RWPE2 (cell line): ENCODE data around the gene LCN10.
A peak's percentile ranks its signal among the peaks of the same experiment; 100 is the strongest.

Source experiments
- ATAC-seq: fragments of 200-7000 bp; cut with Tn5 transposase; 3 replicates; pipeline ENCODE4 v1.9.1; 2021; ENCODE audit warnings: low read depth
- DNase-seq: peaks from one replicate; pipeline ENCODE4 v3.0.0-alpha.2; 2020; ENCODE audit warnings: low spot score
- H3K27ac ChIP-seq: fragments of 450-650 bp; 2 replicates; pipeline ENCODE4 v1.5.1; 2017; ENCODE audit warnings: mild to moderate bottlenecking; ENCODE audit not compliant: poor library complexity, severe bottlenecking
- H3K27me3 ChIP-seq: fragments of 250-450 bp; sonication (Bioruptor Pico); 2 replicates; pipeline ENCODE4 v1.5.1; 2021; ENCODE audit warnings: mild to moderate bottlenecking, moderate library complexity; ENCODE audit not compliant: insufficient read depth, poor library complexity, severe bottlenecking
- H3K36me3 ChIP-seq: fragments of 250-450 bp; sonication (Bioruptor Pico); 2 replicates; pipeline ENCODE4 v1.5.1; 2020; ENCODE audit warnings: low read depth, mild to moderate bottlenecking, moderate library complexity
- H3K4me1 ChIP-seq: fragments of 250-450 bp; sonication (Bioruptor Pico); 2 replicates; pipeline ENCODE4 v1.5.1; 2021; ENCODE audit warnings: mild to moderate bottlenecking, moderate library complexity; ENCODE audit not compliant: insufficient read depth, poor library complexity, severe bottlenecking
- H3K4me3 ChIP-seq: fragments of 250-450 bp; sonication (Bioruptor Pico); 2 replicates; pipeline ENCODE4 v1.5.1; 2021; ENCODE audit warnings: mild to moderate bottlenecking, moderate library complexity; ENCODE audit not compliant: severe bottlenecking
- H3K9me3 ChIP-seq: fragments of 250-450 bp; sonication (Bioruptor Pico); 2 replicates; pipeline ENCODE4 v1.5.1; 2021; ENCODE audit warnings: mild to moderate bottlenecking, moderate library complexity; ENCODE audit not compliant: severe bottlenecking
- TF ChIP-seq, protein P1 (sequence below): fragments of 450-650 bp; IDR thresholded peaks from one replicate; pipeline ENCODE4 v1.5.1; 2017; ENCODE audit warnings: mild to moderate bottlenecking, moderate library complexity; ENCODE audit not compliant: poor library complexity, severe bottlenecking

LCN10 gene

GRCh38 chr9:136775191-136775590 lies 32.5 kb upstream of the LCN10 start:
- DNase-seq (peak; percentile 38), ATAC-seq (no peak)
- Histone ChIP-seq H3K27ac (no peak overlapping the region), H3K9me3 (no peaks in the 10 kb centered on the region), H3K4me1 (no peaks in the 10 kb centered on the region), H3K4me3 (no peak overlapping the region), H3K36me3 (no peaks in the 10 kb centered on the region), H3K27me3 (peaks cover 3% of the 10 kb centered on the region)
- TF ChIP-seq, protein P1, sequence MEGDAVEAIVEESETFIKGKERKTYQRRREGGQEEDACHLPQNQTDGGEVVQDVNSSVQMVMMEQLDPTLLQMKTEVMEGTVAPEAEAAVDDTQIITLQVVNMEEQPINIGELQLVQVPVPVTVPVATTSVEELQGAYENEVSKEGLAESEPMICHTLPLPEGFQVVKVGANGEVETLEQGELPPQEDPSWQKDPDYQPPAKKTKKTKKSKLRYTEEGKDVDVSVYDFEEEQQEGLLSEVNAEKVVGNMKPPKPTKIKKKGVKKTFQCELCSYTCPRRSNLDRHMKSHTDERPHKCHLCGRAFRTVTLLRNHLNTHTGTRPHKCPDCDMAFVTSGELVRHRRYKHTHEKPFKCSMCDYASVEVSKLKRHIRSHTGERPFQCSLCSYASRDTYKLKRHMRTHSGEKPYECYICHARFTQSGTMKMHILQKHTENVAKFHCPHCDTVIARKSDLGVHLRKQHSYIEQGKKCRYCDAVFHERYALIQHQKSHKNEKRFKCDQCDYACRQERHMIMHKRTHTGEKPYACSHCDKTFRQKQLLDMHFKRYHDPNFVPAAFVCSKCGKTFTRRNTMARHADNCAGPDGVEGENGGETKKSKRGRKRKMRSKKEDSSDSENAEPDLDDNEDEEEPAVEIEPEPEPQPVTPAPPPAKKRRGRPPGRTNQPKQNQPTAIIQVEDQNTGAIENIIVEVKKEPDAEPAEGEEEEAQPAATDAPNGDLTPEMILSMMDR = no peak

DNA sequence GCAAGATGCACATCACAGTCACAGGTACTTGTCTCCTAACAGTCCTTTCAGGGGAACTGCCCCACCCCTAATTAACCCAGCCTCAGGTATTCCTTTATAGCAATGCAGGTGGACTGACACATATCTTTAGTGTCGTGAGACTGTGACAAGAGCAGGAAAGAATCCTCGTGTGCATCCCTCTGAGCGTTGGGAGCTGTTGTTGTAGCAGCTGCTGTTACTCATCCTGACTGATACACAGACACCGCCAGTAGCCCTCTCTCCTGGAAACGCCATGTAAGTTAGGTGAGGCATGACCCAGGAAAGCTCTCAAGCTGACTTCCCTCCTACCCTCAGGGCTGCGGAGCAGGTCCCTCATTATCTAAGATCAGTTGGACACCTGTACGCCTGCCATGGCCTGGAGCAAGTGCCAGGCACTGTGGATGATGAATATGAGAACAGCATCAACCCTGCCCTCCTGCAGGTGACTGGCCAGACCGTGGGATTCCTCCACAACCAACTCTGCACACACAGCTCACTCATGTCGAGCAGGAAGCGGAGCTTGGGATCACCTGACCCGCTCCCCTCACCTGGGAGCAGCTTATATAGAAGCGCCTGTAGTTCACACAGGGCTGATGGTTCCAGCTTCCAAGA lies 31.8 kb upstream of the LCN10 start:
- Histone ChIP-seq H3K9me3 (no peaks in the 10 kb centered on the region), H3K27ac (no peak overlapping the region), H3K27me3 (peaks cover 3% of the 10 kb centered on the region), H3K4me3 (no peak overlapping the region), H3K4me1 (no peaks in the 10 kb centered on the region), H3K36me3 (no peaks in the 10 kb centered on the region)
- TF ChIP-seq, protein P1 = no peak
- ATAC-seq (no peak), DNase-seq (peak; percentile 28)

DNA sequence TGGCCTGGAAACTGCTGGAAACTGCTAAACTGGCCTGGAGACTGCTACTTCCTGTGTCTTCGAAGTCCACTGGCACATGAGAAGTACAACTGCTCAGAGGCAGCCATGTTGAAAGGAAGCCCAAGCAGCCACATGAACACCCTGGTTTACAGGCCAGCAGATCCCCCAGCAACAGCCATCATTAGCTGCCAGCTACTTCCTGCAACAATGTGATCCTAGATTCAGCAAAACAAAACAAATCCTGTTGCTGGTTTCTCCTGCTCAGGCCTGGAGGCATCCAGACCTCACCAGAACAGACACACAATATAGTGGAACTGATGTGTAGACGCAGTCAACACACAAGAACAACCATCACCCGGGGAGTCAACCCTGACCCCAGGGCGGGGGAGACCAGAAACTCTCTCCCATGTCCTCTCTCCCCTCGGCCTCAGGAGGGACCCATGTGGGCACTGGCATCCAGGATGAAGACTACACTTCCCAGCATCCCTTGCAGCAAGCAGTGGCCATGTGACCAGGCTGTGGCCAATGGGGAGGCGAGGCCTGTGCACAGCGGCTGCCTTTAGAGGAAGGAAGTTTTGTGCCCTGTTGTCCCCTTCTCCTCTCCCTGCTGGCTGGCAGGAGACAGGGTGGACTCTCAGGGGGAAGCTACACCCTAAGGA lies 30.8 kb upstream of the LCN10 start:
- no peaks in the 10 kb centered on the region for H3K36me3 ChIP-seq
- no peaks in the 10 kb centered on the region for H3K9me3 ChIP-seq
- no peaks in the 10 kb centered on the region for H3K4me1 ChIP-seq
- peaks cover 3% of the 10 kb centered on the region for H3K27me3 ChIP-seq
- peak; percentile 38 for DNase-seq
- ATAC-seq = peak; percentile 42; the same call in 1 of the 3 replicates
- TF ChIP-seq, protein P1 = no peak
- no peak overlapping the region for H3K4me3 ChIP-seq
- no peak overlapping the region for H3K27ac ChIP-seq

- H3K9me3 ChIP-seq = no peaks in the 10 kb centered on the region
- no peak overlapping the region for H3K27ac ChIP-seq
- H3K27me3 ChIP-seq = peaks cover 5% of the 10 kb centered on the region
- ATAC-seq (no peak), DNase-seq (peak; percentile 26)
- H3K36me3 ChIP-seq = no peaks in the 10 kb centered on the region
- H3K4me1 ChIP-seq = no peaks in the 10 kb centered on the region
- H3K4me3 ChIP-seq = no peak overlapping the region
- TF ChIP-seq, protein P1 = no peak
Measured at GRCh38 chr9:136771907-136772415, 29.2 kb upstream of the LCN10 start.

DNA sequence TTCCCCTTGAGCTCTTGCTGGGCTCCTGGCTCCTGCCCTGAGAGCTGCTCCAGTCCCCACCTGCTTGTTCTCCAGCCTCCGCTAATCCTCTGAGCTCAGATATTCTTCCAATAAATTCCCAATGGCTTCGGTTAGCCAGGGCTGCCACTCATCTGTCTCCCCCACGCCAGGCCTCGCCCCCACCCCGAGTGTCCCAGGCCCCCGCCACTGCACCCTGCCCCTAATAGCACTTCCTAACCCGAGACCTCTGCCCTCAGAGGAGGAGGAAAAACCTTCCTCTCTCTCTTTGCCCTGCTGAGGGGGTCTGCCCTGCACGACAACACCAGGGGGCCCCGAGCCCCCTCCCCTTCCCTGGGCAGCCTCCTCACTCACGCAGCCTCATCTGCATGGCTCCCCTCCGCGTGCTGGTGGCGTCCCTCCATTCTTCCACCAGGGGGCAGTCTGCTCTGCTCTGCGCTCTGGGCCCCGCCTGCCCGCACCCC lies 27.0 kb upstream of the LCN10 start:
- Histone ChIP-seq H3K4me1 (no peaks in the 10 kb centered on the region), H3K4me3 (no peak overlapping the region)

More for the DNA sequence above, 27.0 kb upstream of the LCN10 start:
- no peak for ATAC-seq
- no peaks in the 10 kb centered on the region for H3K9me3 ChIP-seq
- TF ChIP-seq, protein P1 = no peak
- H3K27ac ChIP-seq = no peak overlapping the region
- peaks cover 5% of the 10 kb centered on the region for H3K27me3 ChIP-seq
- no peaks in the 10 kb centered on the region for H3K36me3 ChIP-seq
- DNase-seq = peak; percentile 27
